GM12872 (cell line): ENCODE results near the gene KLF11.

Experiments
- CTCF ChIP-seq: IDR thresholded peaks from 3 replicates; pipeline ENCODE4 v1.5.1; 2011; ENCODE audit warnings: low read depth, mild to moderate bottlenecking, low read length, moderate library complexity; ENCODE audit not compliant: insufficient read depth

Gene KLF11

GRCh38 chr2:10072656-10073480, 29.5 kb downstream of the KLF11 start:
- TF ChIP-seq CTCF = peak; percentile 88

- no peak for TF ChIP-seq CTCF
These were observed 30.4 kb downstream of the KLF11 start for GRCh38 chr2:10073706-10074105.

GRCh38 chr2:10075101-10075500, 31.8 kb downstream of the KLF11 start:
- no peak for TF ChIP-seq CTCF

GRCh38 chr2:10075571-10076209, 32.3 kb downstream of the KLF11 start:
- no peak for TF ChIP-seq CTCF

- TF ChIP-seq CTCF = no peak
These were observed 33.2 kb downstream of the KLF11 start for GRCh38 chr2:10076511-10076910.

GRCh38 chr2:10076988-10077527, 33.7 kb downstream of the KLF11 start:
- no peak for TF ChIP-seq CTCF

GRCh38 chr2:10078001-10078400, 34.7 kb downstream of the KLF11 start:
- no peak for TF ChIP-seq CTCF
